ENCODE results near the gene NUCKS1. TPM values are rescaled to one million over a fixed set of nuclear protein-coding genes. Genes with fewer than 3 reads are reported as not detected.

NUCKS1 gene
- total RNA-seq, 4 donors from 2014 or later, result 48.7 to 73.0 (median 60.3) TPM

- 0% methylated on average over 24 of the region's 81 CpGs for WGBS
- Histone ChIP-seq H3K36me3 (no peaks in the 10 kb centered on the region), H3K4me3 (peak overlapping the region; percentile 94), H3K27ac (peak overlapping the region; percentile 100), H3K27me3 (no peaks in the 10 kb centered on the region), H3K9me3 (no peaks in the 10 kb centered on the region), H3K4me1 (peaks cover 38% of the 10 kb centered on the region)
- peak; percentile 96 to 97 for DNase-seq (ENCODE audit: low spot score in 2 of 2)
- peak in 1 of 2 donors; percentile 85 for TF ChIP-seq POLR2A (IDR thresholded peaks at IDR 0.05)
- TF ChIP-seq EP300 (IDR thresholded peaks at IDR 0.05), result no peak
- TF ChIP-seq POLR2AphosphoS5 (IDR thresholded peaks at IDR 0.05), result peak in 2 of 3 donors; percentile 58 to 70
Observed at GRCh38 chr1:205749234-205750137, 496 bp downstream of the NUCKS1 start.

GRCh38 chr1:205748403-205749233, 1.4 kb downstream of the NUCKS1 start:
- H3K4me1 ChIP-seq, result peaks cover 45% of the 10 kb centered on the region

GRCh38 chr1:205746757-205747412, 3.1 kb downstream of the NUCKS1 start:
- Histone ChIP-seq H3K36me3 (no peaks in the 10 kb centered on the region), H3K9me3 (no peaks in the 10 kb centered on the region), H3K27me3 (no peaks in the 10 kb centered on the region), H3K27ac (no peak overlapping the region), H3K4me3 (peak overlapping the region; percentile 94), H3K4me1 (peaks cover 53% of the 10 kb centered on the region)
- TF ChIP-seq EP300 (IDR thresholded peaks at IDR 0.05) (no peak), POLR2AphosphoS5 (IDR thresholded peaks at IDR 0.05) (no peak), CTCF (IDR thresholded peaks at IDR 0.05) (no peak), POLR2A (IDR thresholded peaks at IDR 0.05) (no peak)
- WGBS, result 47% methylated on average over 5 of the region's 5 CpGs
- DNase-seq (ENCODE audit: low spot score in 2 of 2), result no peak

More at GRCh38 chr1:205748403-205749233, 1.4 kb downstream of the NUCKS1 start:
- H3K36me3 ChIP-seq, result no peaks in the 10 kb centered on the region
- TF ChIP-seq POLR2AphosphoS5 (IDR thresholded peaks at IDR 0.05) (no peak), POLR2A (IDR thresholded peaks at IDR 0.05) (no peak), EP300 (IDR thresholded peaks at IDR 0.05) (no peak), CTCF (IDR thresholded peaks at IDR 0.05) (no peak)
- H3K27ac ChIP-seq, result peak overlapping the region; percentile 100
- H3K27me3 ChIP-seq, result no peaks in the 10 kb centered on the region
- DNase-seq (ENCODE audit: low spot score in 2 of 2), result peak; percentile 87 to 89
- WGBS, result under 1% methylated on average over 25 of the region's 25 CpGs
- H3K9me3 ChIP-seq, result no peaks in the 10 kb centered on the region
- peak overlapping the region; percentile 94 for H3K4me3 ChIP-seq

- Histone ChIP-seq H3K27ac (no peak overlapping the region), H3K4me1 (peaks cover 57% of the 10 kb centered on the region), H3K27me3 (no peaks in the 10 kb centered on the region), H3K4me3 (no peak overlapping the region), H3K9me3 (no peaks in the 10 kb centered on the region), H3K36me3 (no peaks in the 10 kb centered on the region)
- 94% methylated on average over 8 of the region's 8 CpGs for WGBS
- no peak for DNase-seq (ENCODE audit: low spot score in 2 of 2)
- TF ChIP-seq POLR2AphosphoS5 (IDR thresholded peaks at IDR 0.05) (no peak), POLR2A (IDR thresholded peaks at IDR 0.05) (no peak), CTCF (IDR thresholded peaks at IDR 0.05) (no peak), EP300 (IDR thresholded peaks at IDR 0.05) (no peak)
Observed at GRCh38 chr1:205744403-205744802, 5.6 kb downstream of the NUCKS1 start.

GRCh38 chr1:205743977-205744376, 6.0 kb downstream of the NUCKS1 start:
- TF ChIP-seq POLR2AphosphoS5 (IDR thresholded peaks at IDR 0.05), result no peak
- TF ChIP-seq POLR2A (IDR thresholded peaks at IDR 0.05), result no peak
- TF ChIP-seq EP300 (IDR thresholded peaks at IDR 0.05), result no peak
- no peak for TF ChIP-seq CTCF (IDR thresholded peaks at IDR 0.05)
- no peak for DNase-seq (ENCODE audit: low spot score in 2 of 2)
- Histone ChIP-seq H3K36me3 (no peaks in the 10 kb centered on the region), H3K9me3 (no peaks in the 10 kb centered on the region), H3K27me3 (no peaks in the 10 kb centered on the region), H3K4me3 (no peak overlapping the region), H3K27ac (peak overlapping the region; percentile 16), H3K4me1 (peaks cover 57% of the 10 kb centered on the region)
- 62% methylated on average over 4 of the region's 4 CpGs for WGBS
